ENCODE data around the gene RAB11FIP4.

GRCh38 chr17:31492880-31493655 is 101.6 kb downstream of the RAB11FIP4 start:
- TF ChIP-seq CTCF (IDR thresholded peaks at IDR 0.05; ENCODE audit: insufficient read depth, low read length, poor library complexity, severe bottlenecking) (no peak), EZH2phosphoT487 (conservative IDR thresholded peaks at IDR 0.05; ENCODE audit: low read length) (no peak)
